Stimulated activated naive CD8-positive, alpha-beta T cell treated with anti-CD3 and anti-CD28 coated beads, Interleukin-15, Interleukin-2, amounts not matched to agents 100 ng/mL and 50 ng/mL, for 24 hours (primary cell): ENCODE results near the gene FBXW4.
"Not testable (repeated sequence)": the region's sequence is repeated elsewhere in the genome, so short reads cannot be mapped to it uniquely, and the experiment has no call there.

Experiments
- H3K27ac Mint-ChIP-seq: one replicate; pipeline ENCODE4 v1.8.0; 2021; ENCODE audit warnings: mild to moderate bottlenecking, mixed read lengths
- H3K27me3 Mint-ChIP-seq: one replicate; pipeline ENCODE4 v1.8.0; 2021; ENCODE audit warnings: mixed read lengths
- H3K36me3 Mint-ChIP-seq: one replicate; pipeline ENCODE4 v1.8.0; 2021; ENCODE audit warnings: low read depth, mixed read lengths
- H3K4me1 Mint-ChIP-seq: one replicate; pipeline ENCODE4 v1.8.0; 2021; ENCODE audit warnings: low read depth, mixed read lengths
- H3K4me3 Mint-ChIP-seq: one replicate; pipeline ENCODE4 v1.8.0; 2021; ENCODE audit warnings: mild to moderate bottlenecking, mixed read lengths
- H3K9me3 Mint-ChIP-seq: one replicate; pipeline ENCODE4 v1.8.0; 2021; ENCODE audit warnings: mixed read lengths

The FBXW4 gene

GRCh38 chr10:101653536-101653935 is 41.4 kb downstream of the FBXW4 start:
- Mint-ChIP-seq H3K9me3 (no peaks in the 10 kb centered on the region), H3K36me3 (peaks cover 31% of the 10 kb centered on the region), H3K27me3 (no peaks in the 10 kb centered on the region), H3K4me1 (no peaks in the 10 kb centered on the region), H3K27ac (no peak overlapping the region), H3K4me3 (no peak overlapping the region)

GRCh38 chr10:101651336-101651735 is 43.6 kb downstream of the FBXW4 start:
- Mint-ChIP-seq H3K4me1 (no peaks in the 10 kb centered on the region), H3K36me3 (peaks cover 27% of the 10 kb centered on the region), H3K9me3 (no peaks in the 10 kb centered on the region), H3K4me3 (no peak overlapping the region), H3K27ac (no peak overlapping the region), H3K27me3 (no peaks in the 10 kb centered on the region)

- Mint-ChIP-seq H3K36me3 (peaks cover 23% of the 10 kb centered on the region), H3K27me3 (no peaks in the 10 kb centered on the region), H3K27ac (no peak overlapping the region), H3K4me1 (no peaks in the 10 kb centered on the region), H3K4me3 (no peak overlapping the region), H3K9me3 (no peaks in the 10 kb centered on the region)
Measured at GRCh38 chr10:101650863-101651262, 44.1 kb downstream of the FBXW4 start.

- H3K4me3 Mint-ChIP-seq = no peak overlapping the region
- no peak overlapping the region for H3K27ac Mint-ChIP-seq
- no peaks in the 10 kb centered on the region for H3K27me3 Mint-ChIP-seq
- no peaks in the 10 kb centered on the region for H3K9me3 Mint-ChIP-seq
- H3K4me1 Mint-ChIP-seq = no peaks in the 10 kb centered on the region
- H3K36me3 Mint-ChIP-seq = peaks cover 16% of the 10 kb centered on the region
Measured at GRCh38 chr10:101649525-101650085, 45.4 kb downstream of the FBXW4 start.

- no peaks in the 10 kb centered on the region for H3K4me1 Mint-ChIP-seq
- no peak overlapping the region for H3K4me3 Mint-ChIP-seq
- H3K36me3 Mint-ChIP-seq = peaks cover 16% of the 10 kb centered on the region
- no peaks in the 10 kb centered on the region for H3K9me3 Mint-ChIP-seq
- H3K27me3 Mint-ChIP-seq = no peaks in the 10 kb centered on the region
- H3K27ac Mint-ChIP-seq = no peak overlapping the region
Measured at GRCh38 chr10:101647255-101647654, 47.7 kb downstream of the FBXW4 start.

GRCh38 chr10:101646364-101646763 is 48.6 kb downstream of the FBXW4 start:
- Mint-ChIP-seq H3K27me3 (no peaks in the 10 kb centered on the region), H3K4me1 (no peaks in the 10 kb centered on the region), H3K27ac (no peak overlapping the region), H3K4me3 (no peak overlapping the region), H3K36me3 (peaks cover 20% of the 10 kb centered on the region), H3K9me3 (no peaks in the 10 kb centered on the region)

GRCh38 chr10:101645659-101646058 is 49.3 kb downstream of the FBXW4 start:
- Mint-ChIP-seq H3K9me3 (no peaks in the 10 kb centered on the region), H3K27me3 (no peaks in the 10 kb centered on the region), H3K4me3 (no peak overlapping the region), H3K36me3 (peaks cover 21% of the 10 kb centered on the region), H3K27ac (no peak overlapping the region), H3K4me1 (no peaks in the 10 kb centered on the region)

GRCh38 chr10:101644002-101644401 is 51.0 kb downstream of the FBXW4 start:
- Mint-ChIP-seq H3K27ac (no peak overlapping the region), H3K4me1 (no peaks in the 10 kb centered on the region), H3K9me3 (no peaks in the 10 kb centered on the region), H3K27me3 (no peaks in the 10 kb centered on the region), H3K36me3 (peaks cover 30% of the 10 kb centered on the region), H3K4me3 (no peak overlapping the region)

- Mint-ChIP-seq H3K36me3 (peaks cover 27% of the 10 kb centered on the region), H3K4me1 (no peaks in the 10 kb centered on the region), H3K27ac (no peak overlapping the region), H3K27me3 (no peaks in the 10 kb centered on the region), H3K4me3 (no peak overlapping the region), H3K9me3 (no peaks in the 10 kb centered on the region)
Measured at GRCh38 chr10:101643546-101643945, 51.4 kb downstream of the FBXW4 start.

GRCh38 chr10:101639141-101639900 is 55.6 kb downstream of the FBXW4 start:
- Mint-ChIP-seq H3K4me1 (peaks cover 5% of the 10 kb centered on the region), H3K36me3 (peaks cover 40% of the 10 kb centered on the region)

GRCh38 chr10:101633510-101633909 is 61.5 kb downstream of the FBXW4 start:
- peaks cover 29% of the 10 kb centered on the region for H3K36me3 Mint-ChIP-seq
- not testable (repeated sequence) for H3K4me3 Mint-ChIP-seq, H3K27me3 Mint-ChIP-seq, H3K27ac Mint-ChIP-seq, H3K4me1 Mint-ChIP-seq, H3K9me3 Mint-ChIP-seq

More at GRCh38 chr10:101639141-101639900, 55.6 kb downstream of the FBXW4 start:
- Mint-ChIP-seq H3K9me3 (no peaks in the 10 kb centered on the region), H3K4me3 (no peak overlapping the region), H3K27ac (no peak overlapping the region), H3K27me3 (no peaks in the 10 kb centered on the region)

- Mint-ChIP-seq H3K4me3 (no peak overlapping the region), H3K4me1 (peaks cover 5% of the 10 kb centered on the region), H3K27me3 (no peaks in the 10 kb centered on the region), H3K36me3 (peaks cover 19% of the 10 kb centered on the region), H3K27ac (no peak overlapping the region), H3K9me3 (no peaks in the 10 kb centered on the region)
Measured at GRCh38 chr10:101631821-101632475, 63.0 kb downstream of the FBXW4 start.

GRCh38 chr10:101630633-101630920 is 64.4 kb downstream of the FBXW4 start:
- H3K4me3 Mint-ChIP-seq = no peak overlapping the region
- no peak overlapping the region for H3K27ac Mint-ChIP-seq
- peaks cover 2% of the 10 kb centered on the region for H3K4me1 Mint-ChIP-seq
- no peaks in the 10 kb centered on the region for H3K27me3 Mint-ChIP-seq
- H3K9me3 Mint-ChIP-seq = no peaks in the 10 kb centered on the region
- peaks cover 13% of the 10 kb centered on the region for H3K36me3 Mint-ChIP-seq

GRCh38 chr10:101629837-101630632 is 64.9 kb downstream of the FBXW4 start:
- Mint-ChIP-seq H3K4me3 (no peak overlapping the region), H3K27ac (no peak overlapping the region), H3K9me3 (no peaks in the 10 kb centered on the region), H3K27me3 (no peaks in the 10 kb centered on the region), H3K36me3 (peaks cover 14% of the 10 kb centered on the region), H3K4me1 (no peaks in the 10 kb centered on the region)

GRCh38 chr10:101625821-101626412 is 69.1 kb downstream of the FBXW4 start:
- Mint-ChIP-seq H3K27ac (no peak overlapping the region), H3K36me3 (peaks cover 28% of the 10 kb centered on the region), H3K9me3 (no peaks in the 10 kb centered on the region), H3K4me3 (no peak overlapping the region), H3K4me1 (no peaks in the 10 kb centered on the region), H3K27me3 (no peaks in the 10 kb centered on the region)
